ENCODE measurements around the gene SYNDIG1. TPM values are rescaled to one million over a fixed set of nuclear protein-coding genes. Genes with fewer than 3 reads are reported as not detected.
A peak's percentile ranks its signal among the peaks of the same experiment; 100 is the strongest.

The SYNDIG1 gene
- total RNA-seq, 1 donor from 2014 or later, result 2.6 TPM

DNA sequence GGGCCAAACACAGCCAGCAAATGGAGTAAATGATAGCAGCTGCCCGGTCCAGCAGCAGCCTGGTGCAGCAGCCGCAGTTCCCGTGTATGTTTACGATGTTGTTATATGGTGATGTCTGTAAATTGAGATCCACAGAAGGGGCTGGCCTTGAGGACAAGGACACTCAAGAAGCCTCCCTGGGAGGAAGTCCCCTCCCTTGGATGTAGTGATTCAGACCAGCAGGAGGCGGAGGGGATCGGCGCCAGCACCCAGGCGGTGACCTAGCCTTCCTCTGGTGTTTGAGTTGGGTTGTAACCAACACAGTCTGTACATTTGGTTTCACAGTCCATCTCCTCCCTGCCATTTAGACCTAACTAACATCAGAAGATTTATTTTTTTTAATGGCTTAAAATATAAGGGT is 187.8 kb downstream of the SYNDIG1 start:
- H3K9me3 ChIP-seq (ENCODE audit: control insufficient read depth in 3 of 3, low read length in 3 of 3), result no peaks in the 10 kb centered on the region
- H3K36me3 ChIP-seq (ENCODE audit: control insufficient read depth in 3 of 3, insufficient read depth in 3 of 3, low read length in 3 of 3), result no peaks in the 10 kb centered on the region
- H3K9ac ChIP-seq (ENCODE audit: low read depth in 1 of 3, low read length in 3 of 3), result no peak overlapping the region
- H3K27ac ChIP-seq (ENCODE audit: low read depth, low read length), result no peak overlapping the region
- peaks cover 12 to 32% (median 22%) of the 10 kb centered on the region in 3 donors for H3K27me3 ChIP-seq (ENCODE audit: control insufficient read depth in 3 of 3, insufficient read depth in 3 of 3, low read length in 3 of 3)
- H3K4me3 ChIP-seq (ENCODE audit: low read length in 3 of 3), result no peak overlapping the region
- no peaks in the 10 kb centered on the region for H3K4me1 ChIP-seq (ENCODE audit: control insufficient read depth in 3 of 3, insufficient read depth in 3 of 3, low read length in 3 of 3)

DNA sequence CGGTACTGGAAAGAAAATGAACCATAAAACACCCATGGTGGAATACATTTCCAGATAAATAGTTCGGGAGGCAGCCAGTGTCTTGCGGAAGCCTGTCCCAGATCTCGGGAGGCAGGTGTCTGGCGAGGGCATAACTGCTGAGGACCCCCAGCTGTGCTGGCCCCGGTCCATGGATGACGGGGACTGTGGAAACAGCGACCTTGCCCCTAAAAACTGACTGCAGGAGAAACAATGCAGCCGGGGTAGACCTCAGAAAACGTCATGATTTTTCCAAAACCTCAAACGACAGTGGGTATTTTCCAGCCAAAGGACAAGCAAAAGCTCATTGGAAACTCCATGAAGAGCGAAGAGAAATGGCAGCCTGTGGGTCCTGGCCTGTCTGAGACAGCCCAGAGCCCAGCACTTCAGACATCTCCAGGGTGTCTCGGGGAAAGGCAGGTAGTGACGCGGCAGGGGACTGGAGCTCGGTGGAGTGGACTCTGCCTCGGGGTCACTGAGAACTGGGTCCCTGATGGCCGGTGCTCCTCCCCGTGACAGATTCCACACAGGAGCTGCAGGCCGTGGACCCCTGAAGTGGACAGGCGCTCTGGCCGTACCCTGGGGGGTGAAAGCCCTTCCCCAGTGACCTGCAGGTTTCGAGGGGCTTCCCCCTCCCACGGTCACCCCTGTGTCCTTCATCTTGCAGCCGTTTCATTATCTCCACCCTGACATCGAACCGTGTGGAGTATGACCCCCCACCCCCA is 188.6 kb downstream of the SYNDIG1 start:
- no peaks in the 10 kb centered on the region for H3K9me3 ChIP-seq (ENCODE audit: control insufficient read depth in 3 of 3, low read length in 3 of 3)
- peaks cover 5 to 27% (median 21%) of the 10 kb centered on the region in 3 donors for H3K27me3 ChIP-seq (ENCODE audit: control insufficient read depth in 3 of 3, insufficient read depth in 3 of 3, low read length in 3 of 3)
- H3K36me3 ChIP-seq (ENCODE audit: control insufficient read depth in 3 of 3, insufficient read depth in 3 of 3, low read length in 3 of 3), result no peaks in the 10 kb centered on the region
- no peak overlapping the region for H3K27ac ChIP-seq (ENCODE audit: low read depth, low read length)
- no peak overlapping the region for H3K9ac ChIP-seq (ENCODE audit: low read depth in 1 of 3, low read length in 3 of 3)
- peaks cover 0 to 5% (median 4%) of the 10 kb centered on the region in 3 donors for H3K4me1 ChIP-seq (ENCODE audit: control insufficient read depth in 3 of 3, insufficient read depth in 3 of 3, low read length in 3 of 3)
- H3K4me3 ChIP-seq (ENCODE audit: low read length in 3 of 3), result no peak overlapping the region

DNA sequence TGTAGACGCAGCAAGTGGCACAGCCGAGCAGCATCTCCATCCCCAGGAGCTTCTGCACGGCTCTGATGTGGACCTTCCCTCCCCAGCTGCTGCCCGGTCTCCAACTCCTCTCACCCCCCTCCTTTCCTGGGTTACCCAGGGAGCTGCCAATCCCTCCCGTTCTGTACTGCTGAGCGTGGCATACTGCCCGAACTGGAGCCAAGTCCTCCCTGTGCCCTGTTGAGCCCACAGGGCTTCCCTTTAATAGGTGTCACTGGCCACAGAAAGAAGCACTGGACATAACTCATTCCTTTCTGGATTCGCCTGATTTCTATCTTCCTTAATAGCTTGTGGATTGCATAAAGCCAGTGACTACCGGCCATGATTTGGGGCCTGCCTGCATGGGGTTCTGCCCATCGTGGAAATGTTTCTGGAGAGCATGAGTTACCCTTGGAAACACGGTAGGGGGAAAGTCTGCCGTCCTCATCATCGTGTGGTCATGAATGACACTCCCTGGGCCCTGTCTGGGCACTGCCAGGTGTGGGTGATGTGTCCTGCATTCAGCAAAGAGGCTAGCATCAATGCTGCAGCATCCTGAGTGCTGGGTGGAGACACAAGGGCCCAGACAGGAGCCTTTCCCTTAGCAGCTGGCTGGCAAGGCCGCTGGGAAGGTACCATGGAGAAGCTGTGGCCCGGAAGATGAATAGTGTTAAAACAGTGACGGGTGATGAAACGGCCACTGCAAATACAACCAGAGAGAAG is 189.7 kb downstream of the SYNDIG1 start:
- peaks cover 0 to 5% (median 4%) of the 10 kb centered on the region in 3 donors for H3K4me1 ChIP-seq (ENCODE audit: control insufficient read depth in 3 of 3, insufficient read depth in 3 of 3, low read length in 3 of 3)
- H3K27me3 ChIP-seq (ENCODE audit: control insufficient read depth in 3 of 3, insufficient read depth in 3 of 3, low read length in 3 of 3), result peaks cover 0 to 25% (median 21%) of the 10 kb centered on the region in 3 donors

GRCh38 chr20:24659835-24660234 is 190.4 kb downstream of the SYNDIG1 start:
- Histone ChIP-seq H3K4me3 (ENCODE audit: low read length in 3 of 3) (no peak overlapping the region), H3K27me3 (ENCODE audit: control insufficient read depth in 3 of 3, insufficient read depth in 3 of 3, low read length in 3 of 3) (peaks cover 0 to 27% (median 25%) of the 10 kb centered on the region in 3 donors), H3K9ac (ENCODE audit: low read depth in 1 of 3, low read length in 3 of 3) (no peak overlapping the region), H3K36me3 (ENCODE audit: control insufficient read depth in 3 of 3, insufficient read depth in 3 of 3, low read length in 3 of 3) (no peaks in the 10 kb centered on the region), H3K27ac (ENCODE audit: low read depth, low read length) (no peak overlapping the region), H3K4me1 (ENCODE audit: control insufficient read depth in 3 of 3, insufficient read depth in 3 of 3, low read length in 3 of 3) (peaks cover 0 to 5% (median 4%) of the 10 kb centered on the region in 3 donors), H3K9me3 (ENCODE audit: control insufficient read depth in 3 of 3, low read length in 3 of 3) (no peaks in the 10 kb centered on the region)

More for the DNA sequence above, 189.7 kb downstream of the SYNDIG1 start:
- no peak overlapping the region for H3K9ac ChIP-seq (ENCODE audit: low read depth in 1 of 3, low read length in 3 of 3)
- H3K9me3 ChIP-seq (ENCODE audit: control insufficient read depth in 3 of 3, low read length in 3 of 3), result no peaks in the 10 kb centered on the region
- no peaks in the 10 kb centered on the region for H3K36me3 ChIP-seq (ENCODE audit: control insufficient read depth in 3 of 3, insufficient read depth in 3 of 3, low read length in 3 of 3)
- no peak overlapping the region for H3K27ac ChIP-seq (ENCODE audit: low read depth, low read length)
- no peak overlapping the region for H3K4me3 ChIP-seq (ENCODE audit: low read length in 3 of 3)

GRCh38 chr20:24660651-24661050 is 191.2 kb downstream of the SYNDIG1 start:
- Histone ChIP-seq H3K27me3 (ENCODE audit: control insufficient read depth in 3 of 3, insufficient read depth in 3 of 3, low read length in 3 of 3) (peaks cover 0 to 33% (median 25%) of the 10 kb centered on the region in 3 donors), H3K9ac (ENCODE audit: low read depth in 1 of 3, low read length in 3 of 3) (no peak overlapping the region), H3K36me3 (ENCODE audit: control insufficient read depth in 3 of 3, insufficient read depth in 3 of 3, low read length in 3 of 3) (no peaks in the 10 kb centered on the region), H3K4me1 (ENCODE audit: control insufficient read depth in 3 of 3, insufficient read depth in 3 of 3, low read length in 3 of 3) (peaks cover 0 to 5% (median 4%) of the 10 kb centered on the region in 3 donors), H3K27ac (ENCODE audit: low read depth, low read length) (no peak overlapping the region), H3K4me3 (ENCODE audit: low read length in 3 of 3) (no peak overlapping the region), H3K9me3 (ENCODE audit: control insufficient read depth in 3 of 3, low read length in 3 of 3) (no peaks in the 10 kb centered on the region)

DNA sequence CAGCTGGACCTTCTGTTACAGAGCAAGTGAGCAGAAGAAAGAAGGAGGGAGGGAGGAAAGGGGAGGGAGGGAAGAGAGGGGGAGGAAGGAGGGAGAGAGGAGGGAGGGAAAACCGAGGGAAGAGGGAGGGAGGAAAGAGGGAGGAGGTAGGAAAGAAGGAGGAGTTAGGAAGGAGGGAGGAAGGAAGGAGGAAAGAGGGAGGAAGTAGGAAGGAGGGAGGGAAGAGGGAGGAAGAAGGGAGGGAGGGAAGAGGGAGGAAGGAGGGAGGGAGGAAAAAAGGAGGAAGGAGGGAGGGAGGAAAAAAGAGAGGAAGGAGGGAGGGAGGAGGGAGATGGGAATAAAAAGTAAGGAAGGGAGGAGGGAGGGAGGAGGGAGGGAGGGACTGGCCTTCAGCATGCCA is 191.8 kb downstream of the SYNDIG1 start:
- no peak overlapping the region for H3K9ac ChIP-seq (ENCODE audit: low read depth in 1 of 3, low read length in 3 of 3)
- no peak overlapping the region for H3K27ac ChIP-seq (ENCODE audit: low read depth, low read length)
- peaks cover 0 to 5% (median 4%) of the 10 kb centered on the region in 3 donors for H3K4me1 ChIP-seq (ENCODE audit: control insufficient read depth in 3 of 3, insufficient read depth in 3 of 3, low read length in 3 of 3)
- H3K36me3 ChIP-seq (ENCODE audit: control insufficient read depth in 3 of 3, insufficient read depth in 3 of 3, low read length in 3 of 3), result no peaks in the 10 kb centered on the region
- peaks cover 0 to 33% (median 25%) of the 10 kb centered on the region in 3 donors for H3K27me3 ChIP-seq (ENCODE audit: control insufficient read depth in 3 of 3, insufficient read depth in 3 of 3, low read length in 3 of 3)
- H3K9me3 ChIP-seq (ENCODE audit: control insufficient read depth in 3 of 3, low read length in 3 of 3), result no peaks in the 10 kb centered on the region
- no peak overlapping the region for H3K4me3 ChIP-seq (ENCODE audit: low read length in 3 of 3)

GRCh38 chr20:24662322-24662721 is 192.9 kb downstream of the SYNDIG1 start:
- H3K4me1 ChIP-seq (ENCODE audit: control insufficient read depth in 3 of 3, insufficient read depth in 3 of 3, low read length in 3 of 3), result peaks cover 0 to 5% (median 4%) of the 10 kb centered on the region in 3 donors
- no peak overlapping the region for H3K27ac ChIP-seq (ENCODE audit: low read depth, low read length)
- peaks cover 0 to 31% (median 25%) of the 10 kb centered on the region in 3 donors for H3K27me3 ChIP-seq (ENCODE audit: control insufficient read depth in 3 of 3, insufficient read depth in 3 of 3, low read length in 3 of 3)
- H3K36me3 ChIP-seq (ENCODE audit: control insufficient read depth in 3 of 3, insufficient read depth in 3 of 3, low read length in 3 of 3), result no peaks in the 10 kb centered on the region
- no peaks in the 10 kb centered on the region for H3K9me3 ChIP-seq (ENCODE audit: control insufficient read depth in 3 of 3, low read length in 3 of 3)
- H3K4me3 ChIP-seq (ENCODE audit: low read length in 3 of 3), result no peak overlapping the region
- no peak overlapping the region for H3K9ac ChIP-seq (ENCODE audit: low read depth in 1 of 3, low read length in 3 of 3)

- Histone ChIP-seq H3K4me1 (ENCODE audit: control insufficient read depth in 3 of 3, insufficient read depth in 3 of 3, low read length in 3 of 3) (peaks cover 0 to 5% (median 4%) of the 10 kb centered on the region in 3 donors), H3K4me3 (ENCODE audit: low read length in 3 of 3) (no peak overlapping the region), H3K9ac (ENCODE audit: low read depth in 1 of 3, low read length in 3 of 3) (peak overlapping the region in 1 of 3 donors; percentile 3), H3K27me3 (ENCODE audit: control insufficient read depth in 3 of 3, insufficient read depth in 3 of 3, low read length in 3 of 3) (peaks cover 0 to 31% (median 22%) of the 10 kb centered on the region in 3 donors), H3K9me3 (ENCODE audit: control insufficient read depth in 3 of 3, low read length in 3 of 3) (no peaks in the 10 kb centered on the region), H3K27ac (ENCODE audit: low read depth, low read length) (no peak overlapping the region), H3K36me3 (ENCODE audit: control insufficient read depth in 3 of 3, insufficient read depth in 3 of 3, low read length in 3 of 3) (no peaks in the 10 kb centered on the region)
Observed at GRCh38 chr20:24662752-24663365, 193.4 kb downstream of the SYNDIG1 start.

DNA sequence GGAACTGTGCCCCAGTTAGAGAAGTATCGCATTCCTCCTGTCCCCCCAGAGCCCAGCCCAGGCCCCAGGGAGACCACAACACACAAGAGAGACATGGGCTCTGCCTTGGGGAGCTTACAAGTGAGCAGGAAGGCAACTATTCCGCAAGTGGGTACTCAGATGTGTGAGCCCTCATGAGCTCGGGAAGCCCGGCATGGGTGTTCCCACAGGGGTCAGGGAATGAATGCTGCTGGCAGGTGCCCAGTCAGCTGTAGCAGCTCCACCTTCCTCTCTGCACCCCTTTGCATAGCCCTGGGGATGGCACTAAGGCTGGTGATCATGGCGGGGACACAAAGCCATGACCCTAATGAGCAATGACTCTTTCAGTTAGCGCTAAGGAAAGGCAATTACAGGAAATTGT is 194.1 kb downstream of the SYNDIG1 start:
- peak overlapping the region in 1 of 3 donors; percentile 3 for H3K9ac ChIP-seq (ENCODE audit: low read depth in 1 of 3, low read length in 3 of 3)
- H3K9me3 ChIP-seq (ENCODE audit: control insufficient read depth in 3 of 3, low read length in 3 of 3), result no peaks in the 10 kb centered on the region
- no peaks in the 10 kb centered on the region for H3K36me3 ChIP-seq (ENCODE audit: control insufficient read depth in 3 of 3, insufficient read depth in 3 of 3, low read length in 3 of 3)
- peaks cover 0 to 5% (median 4%) of the 10 kb centered on the region in 3 donors for H3K4me1 ChIP-seq (ENCODE audit: control insufficient read depth in 3 of 3, insufficient read depth in 3 of 3, low read length in 3 of 3)
- peaks cover 0 to 27% (median 15%) of the 10 kb centered on the region in 3 donors for H3K27me3 ChIP-seq (ENCODE audit: control insufficient read depth in 3 of 3, insufficient read depth in 3 of 3, low read length in 3 of 3)
- no peak overlapping the region for H3K27ac ChIP-seq (ENCODE audit: low read depth, low read length)
- peak overlapping the region in 1 of 3 donors; percentile 13 for H3K4me3 ChIP-seq (ENCODE audit: low read length in 3 of 3)

Data from skeletal muscle tissue (tissue), 4 donors.